Measurements from ENCODE around the gene ZNHIT1. TPM values are rescaled to one million over a fixed set of nuclear protein-coding genes. Genes with fewer than 3 reads are reported as not detected.

Gene ZNHIT1
- polyA plus RNA-seq, 3 donors, result 48.6 to 55.2 (median 52.8) TPM

GRCh38 chr7:101271021-101271420 lies 53.1 kb downstream of the ZNHIT1 start:
- DNase-seq (ENCODE audit: low read depth in 3 of 3, low spot score in 2 of 3), result no peak

GRCh38 chr7:101273206-101273605 lies 55.2 kb downstream of the ZNHIT1 start:
- DNase-seq (ENCODE audit: low read depth in 3 of 3, low spot score in 2 of 3), result no peak

Other genes with a start within 250 kb of the ZNHIT1 start
- gene MUC12, start 248.6 kb upstream of the ZNHIT1 start, polyA plus RNA-seq (ENCODE audit: insufficient read length in 3 of 3), result under 1 TPM in 1 of 3 donors, not detected in 2; 0.42 TPM
- not detected for gene MUC17, start 198.1 kb upstream of the ZNHIT1 start, polyA plus RNA-seq (ENCODE audit: insufficient read length in 3 of 3)
- 10 to 100 TPM; 15.5 to 16.3 (median 16.2) TPM for gene TRIM56, start 132.7 kb upstream of the ZNHIT1 start, polyA plus RNA-seq (ENCODE audit: insufficient read length in 3 of 3)
- gene SERPINE1, start 91.1 kb upstream of the ZNHIT1 start, polyA plus RNA-seq (ENCODE audit: insufficient read length in 3 of 3), result 1 to 10 TPM in 2 of 3 donors, under 1 TPM in 1; 0.89 to 1.2 (median 1.1) TPM
- 10 to 100 TPM; 72.1 to 82.5 (median 76.9) TPM for gene AP1S1, start 63.7 kb upstream of the ZNHIT1 start, polyA plus RNA-seq (ENCODE audit: insufficient read length in 3 of 3)
- gene VGF, start 52.6 kb upstream of the ZNHIT1 start, polyA plus RNA-seq (ENCODE audit: insufficient read length in 3 of 3), result under 1 TPM; 0.07 to 0.21 (median 0.08) TPM
- not detected for gene NAT16, start 37.9 kb upstream of the ZNHIT1 start, polyA plus RNA-seq (ENCODE audit: insufficient read length in 3 of 3)
- gene MOGAT3, start 17.1 kb upstream of the ZNHIT1 start, polyA plus RNA-seq (ENCODE audit: insufficient read length in 3 of 3), result under 1 TPM; 0.12 to 0.96 (median 0.60) TPM
- 10 to 100 TPM; 41.6 to 42.5 (median 42.4) TPM for gene PLOD3, start 584 bp upstream of the ZNHIT1 start, polyA plus RNA-seq (ENCODE audit: insufficient read length in 3 of 3)
- gene CLDN15, start 19.6 kb downstream of the ZNHIT1 start, polyA plus RNA-seq (ENCODE audit: insufficient read length in 3 of 3), result 1 to 10 TPM; 7.3 to 8.3 (median 7.4) TPM
- 100 to 1,000 TPM; 148 to 176 (median 150) TPM for gene FIS1, start 26.9 kb downstream of the ZNHIT1 start, polyA plus RNA-seq (ENCODE audit: insufficient read length in 3 of 3)
- 10 to 100 TPM; 71.7 to 79.5 (median 78.0) TPM for gene IFT22, start 103.6 kb downstream of the ZNHIT1 start, polyA plus RNA-seq (ENCODE audit: insufficient read length in 3 of 3)
- gene COL26A1, start 144.7 kb downstream of the ZNHIT1 start, polyA plus RNA-seq (ENCODE audit: insufficient read length in 3 of 3), result 10 to 100 TPM; 20.8 to 22.8 (median 21.3) TPM